Peyer's patch (tissue), 4 donors: ENCODE data around the gene ELL2. TPM values are rescaled to one million over a fixed set of nuclear protein-coding genes. Genes with fewer than 3 reads are reported as not detected.

ENCODE experiments used
- DNase-seq, 3 donors: peaks; one replicate each; pipeline ENCODE4 v3.0.0-alpha.2; 2017 to 2019
- H3K27ac ChIP-seq, 4 donors: fragments of 200-600 bp; sonication (generic); one replicate each; pipeline ENCODE4 v1.5.1; 2016 to 2019
- H3K27me3 ChIP-seq, 2 donors: fragments of 200-600 bp; sonication (generic); one replicate each; pipeline ENCODE4 v1.5.1; 2019
- H3K36me3 ChIP-seq, 3 donors: fragments of 200-600 bp; sonication (generic); one replicate each; pipeline ENCODE4 v1.5.1; 2016 to 2019
- H3K4me1 ChIP-seq, 4 donors: fragments of 200-600 bp; sonication (generic); one replicate each; pipeline ENCODE4 v1.5.1; 2016 to 2019
- H3K4me3 ChIP-seq, 4 donors: fragments of 200-600 bp; sonication (generic); 1 replicate in 3 of 4; 2 replicates in 1 of 4; pipeline ENCODE4 v1.5.1; 2016 to 2019; ENCODE audit warnings: mild to moderate bottlenecking in 1 of 4
- H3K9me3 ChIP-seq, 4 donors: fragments of 200-600 bp; sonication (generic); one replicate each; pipeline ENCODE4 v1.5.1; 2016 to 2019; ENCODE audit warnings: mild to moderate bottlenecking in 1 of 4
- POLR2A ChIP-seq, 2 donors: fragments of 450-650 bp; IDR thresholded peaks; one replicate each; pipeline ENCODE4 v1.5.1; 2017; ENCODE audit warnings: antibody characterized with exemption in 2 of 2, mild to moderate bottlenecking in 2 of 2, moderate library complexity in 2 of 2
- total RNA-seq, 4 donors: library from RNA; depleted of rRNA; stranded (reverse); fragments of >200 nt; gene quantifications; one replicate each; pipeline ENCODE4 v1.1.0, GENCODE V29; 2016
- TF ChIP-seq, protein P1 (sequence below), 6 experiments: fragments of 450-650 bp in 4 of 6; fragments of 200-600 bp in 2 of 6; sonication (generic) in 1 of 6; IDR thresholded peaks; one replicate each; pipeline ENCODE4 v1.5.1; 2017 to 2019; ENCODE audit warnings: antibody characterized with exemption in 6 of 6, mild to moderate bottlenecking in 3 of 6, moderate library complexity in 1 of 6

Gene ELL2
- total RNA-seq, 4 donors from 2014 or later: 27.9 to 88.3 (median 38.7) TPM

GRCh38 chr5:95923918-95924544, 37.6 kb downstream of the ELL2 start:
- H3K27me3 ChIP-seq: no peaks in the 10 kb centered on the region
- no peak overlapping the region for H3K4me3 ChIP-seq
- no peaks in the 10 kb centered on the region for H3K4me1 ChIP-seq
- DNase-seq: no peak
- H3K27ac ChIP-seq: no peak overlapping the region
- H3K36me3 ChIP-seq: no peaks in the 10 kb centered on the region
- TF ChIP-seq POLR2A (IDR thresholded peaks at IDR 0.05): no peak
- TF ChIP-seq, protein P1, sequence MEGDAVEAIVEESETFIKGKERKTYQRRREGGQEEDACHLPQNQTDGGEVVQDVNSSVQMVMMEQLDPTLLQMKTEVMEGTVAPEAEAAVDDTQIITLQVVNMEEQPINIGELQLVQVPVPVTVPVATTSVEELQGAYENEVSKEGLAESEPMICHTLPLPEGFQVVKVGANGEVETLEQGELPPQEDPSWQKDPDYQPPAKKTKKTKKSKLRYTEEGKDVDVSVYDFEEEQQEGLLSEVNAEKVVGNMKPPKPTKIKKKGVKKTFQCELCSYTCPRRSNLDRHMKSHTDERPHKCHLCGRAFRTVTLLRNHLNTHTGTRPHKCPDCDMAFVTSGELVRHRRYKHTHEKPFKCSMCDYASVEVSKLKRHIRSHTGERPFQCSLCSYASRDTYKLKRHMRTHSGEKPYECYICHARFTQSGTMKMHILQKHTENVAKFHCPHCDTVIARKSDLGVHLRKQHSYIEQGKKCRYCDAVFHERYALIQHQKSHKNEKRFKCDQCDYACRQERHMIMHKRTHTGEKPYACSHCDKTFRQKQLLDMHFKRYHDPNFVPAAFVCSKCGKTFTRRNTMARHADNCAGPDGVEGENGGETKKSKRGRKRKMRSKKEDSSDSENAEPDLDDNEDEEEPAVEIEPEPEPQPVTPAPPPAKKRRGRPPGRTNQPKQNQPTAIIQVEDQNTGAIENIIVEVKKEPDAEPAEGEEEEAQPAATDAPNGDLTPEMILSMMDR (IDR thresholded peaks at IDR 0.05): no peak
- H3K9me3 ChIP-seq: no peaks in the 10 kb centered on the region

DNA sequence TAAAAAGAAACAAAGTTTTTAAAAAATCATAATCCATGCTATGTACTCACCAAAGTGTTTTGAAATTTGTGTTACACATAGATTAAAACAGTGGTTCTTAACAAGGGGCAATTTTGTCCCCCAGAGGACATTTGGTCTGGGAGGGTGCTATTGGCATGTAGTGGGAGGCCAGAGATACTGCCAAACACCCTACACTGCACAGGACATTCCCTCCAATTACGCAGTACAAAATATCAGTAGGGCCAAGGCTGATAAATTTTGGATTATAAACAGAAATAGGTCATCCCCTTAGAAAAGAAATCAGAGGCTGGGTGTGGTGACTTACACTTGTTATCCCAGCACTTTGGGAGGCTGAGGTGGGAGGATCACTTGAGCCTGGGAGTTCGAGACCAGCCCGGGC, 38.9 kb downstream of the ELL2 start:
- DNase-seq: no peak

GRCh38 chr5:95921501-95921900, 40.1 kb downstream of the ELL2 start:
- H3K27ac ChIP-seq: no peak overlapping the region
- H3K4me3 ChIP-seq: no peak overlapping the region
- H3K27me3 ChIP-seq: no peaks in the 10 kb centered on the region
- H3K4me1 ChIP-seq: no peaks in the 10 kb centered on the region
- DNase-seq: no peak
- no peaks in the 10 kb centered on the region for H3K9me3 ChIP-seq
- TF ChIP-seq, protein P1 (IDR thresholded peaks at IDR 0.05): no peak
- TF ChIP-seq POLR2A (IDR thresholded peaks at IDR 0.05): no peak
- no peaks in the 10 kb centered on the region for H3K36me3 ChIP-seq

More for the DNA sequence above, 38.9 kb downstream of the ELL2 start:
- Histone ChIP-seq H3K27ac (no peak overlapping the region), H3K4me3 (no peak overlapping the region), H3K27me3 (no peaks in the 10 kb centered on the region), H3K4me1 (no peaks in the 10 kb centered on the region), H3K36me3 (no peaks in the 10 kb centered on the region), H3K9me3 (no peaks in the 10 kb centered on the region)
- TF ChIP-seq POLR2A (IDR thresholded peaks at IDR 0.05): no peak
- TF ChIP-seq, protein P1 (IDR thresholded peaks at IDR 0.05): no peak

DNA sequence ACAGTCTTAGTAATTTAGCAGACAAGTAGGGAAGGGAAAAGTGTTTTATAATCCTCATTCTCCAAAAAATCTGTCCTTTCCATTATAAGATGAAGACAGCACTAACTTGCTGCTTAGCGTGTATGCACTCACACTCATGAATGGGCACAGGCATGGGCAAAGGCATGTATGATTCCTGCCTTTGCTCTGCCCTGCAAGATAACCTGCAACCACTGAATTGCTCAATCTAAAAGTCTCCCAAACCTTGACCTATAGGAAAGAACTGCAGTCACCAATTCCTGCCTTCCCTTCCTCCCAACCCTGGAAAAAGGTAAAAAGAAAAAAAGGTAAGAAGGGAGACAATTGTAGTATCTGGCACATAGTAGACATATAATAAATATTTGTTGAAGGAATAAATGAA, 40.8 kb downstream of the ELL2 start:
- no peak for DNase-seq
- Histone ChIP-seq H3K27me3 (no peaks in the 10 kb centered on the region), H3K4me3 (no peak overlapping the region), H3K27ac (no peak overlapping the region), H3K9me3 (no peaks in the 10 kb centered on the region), H3K4me1 (no peaks in the 10 kb centered on the region), H3K36me3 (no peaks in the 10 kb centered on the region)
- TF ChIP-seq, protein P1 (IDR thresholded peaks at IDR 0.05): no peak
- no peak for TF ChIP-seq POLR2A (IDR thresholded peaks at IDR 0.05)

GRCh38 chr5:95919658-95920057, 42.0 kb downstream of the ELL2 start:
- DNase-seq: no peak
- Histone ChIP-seq H3K4me3 (no peak overlapping the region), H3K4me1 (no peaks in the 10 kb centered on the region), H3K9me3 (no peaks in the 10 kb centered on the region), H3K27me3 (no peaks in the 10 kb centered on the region), H3K36me3 (no peaks in the 10 kb centered on the region), H3K27ac (no peak overlapping the region)
- TF ChIP-seq, protein P1 (IDR thresholded peaks at IDR 0.05): no peak
- no peak for TF ChIP-seq POLR2A (IDR thresholded peaks at IDR 0.05)
